H1 (cell line): ENCODE results near the gene ADGRB3. TPM values are rescaled to one million over a fixed set of nuclear protein-coding genes. Genes with fewer than 3 reads are reported as not detected.

ENCODE experiments used
- CHD1 ChIP-seq: IDR thresholded peaks from 2 replicates; pipeline ENCODE4 v1.6.1; 2012; ENCODE audit warnings: low read depth, low read length, improper control_type of control experiment
- FOSL1 ChIP-seq: IDR thresholded peaks from 2 replicates; pipeline ENCODE4 v1.6.1; 2011; ENCODE audit warnings: mild to moderate bottlenecking, low read depth, low read length, moderate library complexity; ENCODE audit not compliant: insufficient read depth
- polyA plus RNA-seq, 7 experiments: library from polyadenylated mRNA; depleted of rRNA in 3 of 7; stranded (reverse) in 5 of 7; unstranded in 2 of 7; fragments of >200 nt in 5 of 7; fragments of 200-250 nt in 2 of 7; gene quantifications; 1 replicate in 5 of 7; 2 replicates in 1 of 7; 4 replicates in 1 of 7; pipeline versions ENCODE4 v1.2.1 to v1.2.3, GENCODE V29; 2011 to 2013; ENCODE audit warnings: missing spikeins in 2 of 7, mixed read lengths in 2 of 7
- total RNA-seq: library from RNA; stranded (reverse); fragmentation: NEBNext Ultra II Directional; extraction: Animal tissue kit (Norgen Biotek cat#: 25700); gene quantifications from 2 replicates; pipeline ENCODE4 v1.2.1, GENCODE V29; 2021
- TF ChIP-seq, protein P1 (sequence below): IDR thresholded peaks from 2 replicates; pipeline ENCODE4 v1.6.1; 2012; ENCODE audit warnings: inconsistent platforms

The ADGRB3 gene
- total and polyA plus RNA-seq, 2 of the 8 experiments (the other 6 are each of a cell fraction or from before 2014, with no cell fraction given): 0.35 to 1.2 TPM

DNA sequence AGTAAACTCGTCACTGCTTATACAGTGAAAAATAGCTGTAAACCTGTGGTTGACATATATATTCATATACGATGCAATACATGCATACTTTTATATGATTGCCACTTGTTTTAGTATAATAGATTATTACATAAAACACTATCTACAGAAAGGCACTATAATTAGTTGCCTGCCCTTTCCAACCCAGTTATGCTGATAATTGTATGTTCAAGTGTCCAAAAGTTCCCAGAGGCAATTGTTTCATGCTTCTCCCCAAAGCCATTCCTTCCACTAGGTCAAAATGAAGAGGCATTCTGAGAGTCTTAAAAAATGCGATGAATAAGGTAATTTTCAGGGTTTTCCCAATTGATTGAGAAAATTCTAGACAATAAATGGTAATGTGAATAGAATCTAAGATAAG, 727.1 kb downstream of the ADGRB3 start (continued):
- TF ChIP-seq CHD1 (no peak), FOSL1 (no peak)
- TF ChIP-seq, protein P1, sequence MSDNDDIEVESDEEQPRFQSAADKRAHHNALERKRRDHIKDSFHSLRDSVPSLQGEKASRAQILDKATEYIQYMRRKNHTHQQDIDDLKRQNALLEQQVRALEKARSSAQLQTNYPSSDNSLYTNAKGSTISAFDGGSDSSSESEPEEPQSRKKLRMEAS: no peak
